AG04449 (cell line): Measurements from ENCODE around the gene SUOX.

Source experiments
- CTCF ChIA-PET: fragments of 350-600 bp; formaldehyde crosslinking; extraction: SDS; loops from one replicate; lab custom pipeline; 2021; ENCODE audit warnings: antibody characterized with exemption; lab: Yijun Ruan, JAX
- POLR2A ChIA-PET: fragments of 400-600, 350-600 bp; formaldehyde crosslinking; extraction: SDS; loops from one replicate; lab custom pipeline; 2020; ENCODE audit warnings: antibody characterized with exemption, inconsistent platforms; lab: Yijun Ruan, JAX
- DNase-seq: peaks from one replicate; pipeline ENCODE4 v3.0.0-alpha.2; 2010; ENCODE audit warnings: low read depth, low spot score
- H3K4me3 ChIP-seq: 2 replicates; pipeline ENCODE4 v1.5.1; 2011; ENCODE audit warnings: low read depth, mild to moderate bottlenecking, control low read depth, low read length
- TF ChIP-seq, protein P1 (sequence below): IDR thresholded peaks from one replicate; pipeline ENCODE4 v1.5.1; 2011; ENCODE audit warnings: mild to moderate bottlenecking, moderate library complexity, low read length, control low read depth, inconsistent platforms; ENCODE audit not compliant: insufficient read depth; ENCODE audit errors: missing control alignments

SUOX gene

GRCh38 chr12:55972456-55972855 lies 24.6 kb upstream of the SUOX start:
- ChIA-PET CTCF (interaction anchor here (1.0 to 1.2 kb wide), 2 partner anchors 17 to 23 kb away, joined by 3 to 4 read pairs; no protein-coding TSS in a partner anchor), POLR2A (no interaction called here)
- peak overlapping the region; percentile 72 for H3K4me3 ChIP-seq
- DNase-seq: no peak
- TF ChIP-seq, protein P1, sequence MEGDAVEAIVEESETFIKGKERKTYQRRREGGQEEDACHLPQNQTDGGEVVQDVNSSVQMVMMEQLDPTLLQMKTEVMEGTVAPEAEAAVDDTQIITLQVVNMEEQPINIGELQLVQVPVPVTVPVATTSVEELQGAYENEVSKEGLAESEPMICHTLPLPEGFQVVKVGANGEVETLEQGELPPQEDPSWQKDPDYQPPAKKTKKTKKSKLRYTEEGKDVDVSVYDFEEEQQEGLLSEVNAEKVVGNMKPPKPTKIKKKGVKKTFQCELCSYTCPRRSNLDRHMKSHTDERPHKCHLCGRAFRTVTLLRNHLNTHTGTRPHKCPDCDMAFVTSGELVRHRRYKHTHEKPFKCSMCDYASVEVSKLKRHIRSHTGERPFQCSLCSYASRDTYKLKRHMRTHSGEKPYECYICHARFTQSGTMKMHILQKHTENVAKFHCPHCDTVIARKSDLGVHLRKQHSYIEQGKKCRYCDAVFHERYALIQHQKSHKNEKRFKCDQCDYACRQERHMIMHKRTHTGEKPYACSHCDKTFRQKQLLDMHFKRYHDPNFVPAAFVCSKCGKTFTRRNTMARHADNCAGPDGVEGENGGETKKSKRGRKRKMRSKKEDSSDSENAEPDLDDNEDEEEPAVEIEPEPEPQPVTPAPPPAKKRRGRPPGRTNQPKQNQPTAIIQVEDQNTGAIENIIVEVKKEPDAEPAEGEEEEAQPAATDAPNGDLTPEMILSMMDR: no peak

GRCh38 chr12:55972911-55973598 lies 24.0 kb upstream of the SUOX start:
- ChIA-PET CTCF (interaction anchor here (1.0 to 2.7 kb wide), 10 partner anchors 11 to 235 kb away, joined by 3 to 26 read pairs (median 4); partner anchors contain the start of gene SUOX), POLR2A (interaction anchor here (0.6 to 2.2 kb wide), 17 partner anchors 10 to 1693 kb away, joined by 3 to 10 read pairs (median 5); partner anchors contain the start of genes CBX5, CD63, DNAJC14 and ORMDL2)
- no peak for DNase-seq
- TF ChIP-seq, protein P1: no peak
- peak overlapping the region; percentile 72 for H3K4me3 ChIP-seq

GRCh38 chr12:55973599-55974307 lies 23.3 kb upstream of the SUOX start, which contains the start of gene RAB5B:
TSS of gene RAB5B (plus strand) at chr12:55974078. CDS start at chr12:55986961, 12,883 bp downstream.
- POLR2A ChIA-PET: interaction anchor here (0.6 to 2.2 kb wide), 25 partner anchors 9 to 1694 kb away, joined by 3 to 10 read pairs (median 4); partner anchors contain the start of genes CBX5, CD63, DNAJC14 and ORMDL2
- TF ChIP-seq, protein P1: no peak
- DNase-seq: peak; percentile 100
- CTCF ChIA-PET: interaction anchor here (1.0 to 2.7 kb wide), 13 partner anchors 10 to 258 kb away, joined by 3 to 26 read pairs (median 4); partner anchors contain the start of genes BLOC1S1, ORMDL2, SARNP and SUOX
- H3K4me3 ChIP-seq: peak within 1 kb of the TSS; percentile 97

DNA sequence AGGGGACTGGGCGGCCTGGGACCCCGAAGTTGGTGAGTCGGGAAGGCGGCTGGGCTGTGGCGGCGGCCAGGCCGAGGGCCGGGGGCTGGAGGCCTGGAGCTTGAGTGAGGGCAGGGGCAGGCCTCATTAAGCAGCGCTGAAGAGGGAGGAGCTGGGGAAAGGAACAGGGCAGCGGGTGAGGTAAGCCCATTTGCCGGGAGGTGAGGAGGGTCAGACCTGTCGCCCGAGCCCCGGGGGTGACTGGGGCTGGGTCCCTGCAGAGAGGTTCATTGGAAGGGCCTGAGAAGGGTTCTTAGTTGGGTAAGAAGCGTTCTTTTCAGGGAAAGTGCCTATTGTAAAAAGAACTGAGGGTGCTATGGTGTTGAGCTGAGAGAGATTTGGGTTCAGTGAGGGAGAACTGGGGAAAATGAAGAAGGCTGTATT lies 22.8 kb upstream of the SUOX start:
- POLR2A ChIA-PET: interaction anchor here (0.6 to 2.2 kb wide), 19 partner anchors 8 to 1563 kb away, joined by 3 to 10 read pairs (median 4); partner anchors contain the start of genes CD63, DNAJC14, ORMDL2 and SARNP
- TF ChIP-seq, protein P1: no peak

GRCh38 chr12:55978393-55978792 lies 18.7 kb upstream of the SUOX start:
- POLR2A ChIA-PET: no interaction called here

More for the DNA sequence above, 22.8 kb upstream of the SUOX start:
- DNase-seq: no peak
- CTCF ChIA-PET: interaction anchor here (1.0 to 2.7 kb wide), 13 partner anchors 9 to 258 kb away, joined by 3 to 26 read pairs (median 4); partner anchors contain the start of genes BLOC1S1, ORMDL2, SARNP and SUOX
- peak overlapping the region; percentile 97 for H3K4me3 ChIP-seq

More at GRCh38 chr12:55978393-55978792, 18.7 kb upstream of the SUOX start:
- TF ChIP-seq, protein P1: no peak
- DNase-seq: no peak
- no peak overlapping the region for H3K4me3 ChIP-seq
- CTCF ChIA-PET: interaction anchor here (1.2 to 12.3 kb wide), 2 partner anchors 18 to 39 kb away, joined by 6 to 213 read pairs; partner anchors contain the start of gene SUOX
